Fibroblast of pulmonary artery (primary cell): ENCODE measurements around the gene SPDEF.

Source experiments
- DNase-seq: peaks from one replicate; pipeline ENCODE4 v3.0.0-alpha.2; 2010; ENCODE audit warnings: low read depth
- H3K4me3 ChIP-seq: replicated peaks from 2 replicates; pipeline ENCODE4 v1.5.1; 2011; ENCODE audit warnings: low read depth, mild to moderate bottlenecking, control low read depth, low read length, moderate library complexity
- CTCF ChIP-seq: IDR thresholded peaks from 2 replicates; pipeline ENCODE4 v1.5.1; 2011; ENCODE audit warnings: mild to moderate bottlenecking, control low read depth, low read length, inconsistent platforms; ENCODE audit errors: missing control alignments

Gene SPDEF

DNA sequence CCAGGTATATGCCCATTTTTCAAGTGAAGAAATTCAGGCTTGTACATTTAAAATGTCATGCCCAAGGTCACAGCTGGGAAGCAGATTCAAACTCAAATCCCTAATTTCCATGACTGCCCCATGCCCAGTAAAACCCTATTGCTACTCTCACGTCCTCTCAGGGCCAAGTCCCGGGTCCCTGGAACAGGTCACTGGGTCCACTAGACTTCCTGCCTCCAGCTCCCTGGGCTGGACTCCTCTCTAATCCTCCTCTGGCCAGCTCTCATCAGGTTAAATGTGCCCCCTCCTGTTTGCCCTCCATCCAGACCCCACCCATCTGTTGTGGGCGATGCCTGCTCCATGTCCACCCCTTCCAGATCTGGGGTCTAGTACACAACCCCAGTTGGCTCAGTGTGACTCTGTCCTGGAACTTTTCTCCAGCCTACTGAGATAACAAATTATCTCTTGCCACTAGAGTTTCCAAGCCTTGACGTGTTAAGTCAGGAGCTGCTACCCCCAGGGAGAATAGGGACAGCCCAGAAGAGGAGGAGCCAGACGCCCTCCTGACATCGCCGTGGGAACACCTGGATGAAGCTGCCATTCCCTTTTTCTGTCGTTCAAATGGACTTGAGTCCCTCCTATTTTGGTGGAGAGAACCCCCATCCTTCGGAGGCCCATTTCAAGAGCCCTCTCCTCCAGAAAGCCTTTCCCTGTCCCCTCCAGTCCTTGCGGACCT lies 3.7 kb upstream of the SPDEF start:
- TF ChIP-seq CTCF = no peak
- no peak overlapping the region for H3K4me3 ChIP-seq
- DNase-seq = no peak

DNA sequence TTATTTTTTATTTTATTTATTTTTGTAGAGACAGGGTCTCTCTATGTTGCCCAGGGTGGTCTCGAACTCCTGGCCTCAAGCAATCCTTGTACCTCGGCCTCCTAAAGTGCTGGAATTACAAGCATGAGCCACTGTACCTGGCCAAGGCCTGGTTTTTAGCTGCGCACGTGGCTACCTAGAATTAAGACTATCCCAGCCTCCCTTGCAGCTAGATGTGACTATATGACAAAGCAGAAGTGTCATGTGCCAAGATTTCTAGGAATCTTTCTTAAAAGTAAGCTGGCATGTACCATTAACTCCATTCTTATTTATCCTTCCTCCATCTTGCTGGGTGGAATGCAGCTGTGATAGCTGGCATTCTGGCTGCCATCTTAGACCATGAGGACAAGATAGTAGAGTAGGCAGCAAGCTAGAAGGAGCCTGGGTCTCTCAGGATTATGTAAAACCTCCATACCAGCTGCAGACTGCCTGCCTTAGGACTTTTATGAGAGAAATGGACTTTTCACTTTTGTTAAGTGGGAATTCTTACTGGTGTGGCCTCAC lies 2.1 kb upstream of the SPDEF start:
- TF ChIP-seq CTCF = no peak
- H3K4me3 ChIP-seq = no peak overlapping the region
- no peak for DNase-seq

DNA sequence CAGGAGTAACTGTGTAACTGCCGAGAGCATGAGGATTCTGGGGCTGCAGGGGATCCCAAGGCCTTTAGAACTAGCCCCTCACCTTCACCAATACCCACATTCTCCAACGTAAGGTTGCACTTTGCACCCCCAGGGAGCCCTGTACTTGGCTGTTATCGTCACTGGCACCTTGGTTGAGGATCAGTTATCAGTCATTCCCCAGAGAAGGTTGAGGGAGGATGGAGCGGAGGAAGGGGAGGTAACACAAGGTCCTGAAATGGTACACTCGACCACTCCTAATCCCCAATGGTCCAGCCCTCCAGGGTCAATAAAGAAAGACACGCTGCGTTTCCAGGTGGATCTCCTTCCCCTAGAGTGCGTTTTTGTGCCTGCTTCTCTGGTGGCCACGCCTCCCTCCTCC lies 1.1 kb upstream of the SPDEF start:
- H3K4me3 ChIP-seq = no peak overlapping the region
- no peak for TF ChIP-seq CTCF
- no peak for DNase-seq

DNA sequence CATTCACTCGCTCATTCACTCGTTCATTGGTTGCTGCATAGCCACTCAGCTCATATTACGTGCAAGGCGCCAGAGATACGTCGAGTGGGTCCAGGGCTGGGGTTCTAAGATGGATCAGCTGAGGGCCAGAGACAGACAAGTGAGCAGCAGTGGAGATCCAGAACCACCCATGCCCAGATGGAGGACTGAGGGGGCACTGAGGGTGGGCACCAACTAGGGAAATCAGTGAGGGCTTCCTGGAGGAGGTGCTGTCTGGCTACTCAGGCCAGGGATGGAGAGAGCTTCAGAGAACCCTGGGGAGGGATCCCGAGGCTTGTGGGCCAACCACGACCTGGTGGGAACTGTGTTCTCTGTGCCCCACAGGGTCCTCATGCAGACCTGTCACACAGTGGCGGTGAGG lies 364 bp upstream of the SPDEF start:
- no peak overlapping the region for H3K4me3 ChIP-seq
- TF ChIP-seq CTCF = no peak
- no peak for DNase-seq

DNA sequence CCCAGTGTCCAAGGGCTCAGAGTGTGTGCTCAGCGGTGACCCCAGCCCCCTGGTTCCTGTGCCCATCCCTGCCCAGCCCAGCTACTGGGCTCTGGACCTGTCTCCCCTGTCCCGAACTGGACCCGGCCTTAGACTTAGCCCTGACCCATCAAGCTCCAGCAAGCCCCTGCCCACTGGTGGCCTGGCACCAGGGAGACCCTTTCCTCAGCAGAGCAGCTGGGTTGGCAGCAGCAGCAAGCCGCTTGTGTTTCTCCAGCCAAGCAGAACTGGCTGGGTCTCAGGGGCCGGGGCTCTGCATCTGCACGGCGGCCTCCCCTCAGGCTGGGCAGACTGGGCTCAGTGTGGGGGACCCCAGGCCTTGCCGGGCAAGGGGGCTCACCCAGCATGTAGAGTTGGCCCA lies 801 bp downstream of the SPDEF start:
- no peak overlapping the region for H3K4me3 ChIP-seq
- no peak for TF ChIP-seq CTCF
- no peak for DNase-seq

- TF ChIP-seq CTCF = no peak
- no peak for DNase-seq
- no peak overlapping the region for H3K4me3 ChIP-seq
Measured at GRCh38 chr6:34555007-34555322, 1.2 kb downstream of the SPDEF start.
